OCI-LY3 (cell line): Measurements from ENCODE around the gene CARHSP1.

Experiments
- EZH2phosphoT487 ChIP-seq: fragments of 200-600 bp; shearing (Covaris generic); IDR thresholded peaks from 2 replicates; pipeline ENCODE4 v1.6.1; 2018; ENCODE audit warnings: antibody characterized with exemption, mixed run types, low read depth
- TF ChIP-seq, protein P1 (sequence below): fragments of 200-600, 300-600 bp; sonication (generic); IDR thresholded peaks from 2 replicates; pipeline ENCODE4 v1.5.1; 2014; ENCODE audit warnings: antibody characterized with exemption, low read length, low read depth

DNA sequence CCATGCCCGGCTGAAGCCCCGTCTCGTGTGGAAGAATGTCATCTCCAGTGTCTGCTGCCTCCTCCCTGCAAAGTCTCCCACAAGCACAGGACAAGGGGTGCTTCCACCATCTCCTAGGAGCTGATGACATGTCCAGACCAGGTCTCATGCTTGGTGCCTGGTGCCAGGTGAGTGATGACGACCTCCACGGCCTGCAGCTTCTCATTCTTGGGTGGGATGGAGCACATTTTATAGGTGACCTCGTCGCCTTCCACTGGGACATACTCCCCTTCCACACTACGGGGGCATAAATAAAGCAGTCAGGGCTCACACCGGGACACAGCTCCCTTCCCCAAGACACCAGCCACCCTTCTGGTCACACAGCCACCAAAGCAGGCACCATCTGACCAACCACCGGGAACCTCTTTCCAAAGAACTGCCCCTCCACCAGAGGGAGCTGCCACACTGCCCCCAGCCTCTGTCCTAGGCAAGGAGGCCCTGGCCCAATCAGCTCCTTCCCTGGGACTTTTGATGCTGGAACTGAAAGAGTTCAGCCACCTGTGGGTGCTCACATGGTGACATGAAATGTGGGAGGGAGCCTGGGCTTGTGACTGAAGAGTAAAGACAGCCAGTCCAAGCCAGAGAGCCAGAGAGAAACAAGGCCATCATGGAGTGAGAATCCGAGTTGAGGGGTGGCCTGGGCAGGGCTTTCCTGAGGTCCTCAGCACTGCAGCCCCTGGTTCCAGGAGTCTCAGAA lies 13.6 kb downstream of the CARHSP1 start:
- TF ChIP-seq, protein P1, sequence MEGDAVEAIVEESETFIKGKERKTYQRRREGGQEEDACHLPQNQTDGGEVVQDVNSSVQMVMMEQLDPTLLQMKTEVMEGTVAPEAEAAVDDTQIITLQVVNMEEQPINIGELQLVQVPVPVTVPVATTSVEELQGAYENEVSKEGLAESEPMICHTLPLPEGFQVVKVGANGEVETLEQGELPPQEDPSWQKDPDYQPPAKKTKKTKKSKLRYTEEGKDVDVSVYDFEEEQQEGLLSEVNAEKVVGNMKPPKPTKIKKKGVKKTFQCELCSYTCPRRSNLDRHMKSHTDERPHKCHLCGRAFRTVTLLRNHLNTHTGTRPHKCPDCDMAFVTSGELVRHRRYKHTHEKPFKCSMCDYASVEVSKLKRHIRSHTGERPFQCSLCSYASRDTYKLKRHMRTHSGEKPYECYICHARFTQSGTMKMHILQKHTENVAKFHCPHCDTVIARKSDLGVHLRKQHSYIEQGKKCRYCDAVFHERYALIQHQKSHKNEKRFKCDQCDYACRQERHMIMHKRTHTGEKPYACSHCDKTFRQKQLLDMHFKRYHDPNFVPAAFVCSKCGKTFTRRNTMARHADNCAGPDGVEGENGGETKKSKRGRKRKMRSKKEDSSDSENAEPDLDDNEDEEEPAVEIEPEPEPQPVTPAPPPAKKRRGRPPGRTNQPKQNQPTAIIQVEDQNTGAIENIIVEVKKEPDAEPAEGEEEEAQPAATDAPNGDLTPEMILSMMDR = peak; percentile 35
- TF ChIP-seq EZH2phosphoT487 = no peak
